ENCODE results near the gene ITGAE. TPM values are rescaled to one million over a fixed set of nuclear protein-coding genes. Genes with fewer than 3 reads are reported as not detected.

The ITGAE gene
- total RNA-seq, 1 donor from 2014 or later = 47.5 TPM

GRCh38 chr17:3745071-3745470, 55.9 kb downstream of the ITGAE start:
- no peaks in the 10 kb centered on the region for H3K36me3 Mint-ChIP-seq
- H3K4me2 ChIP-seq = no peak overlapping the region
- no peak overlapping the region for H3K27ac ChIP-seq
- H3K4me3 Mint-ChIP-seq = no peak overlapping the region
- H2AFZ ChIP-seq (replicated peaks) = no peak overlapping the region
- H3K9me3 ChIP-seq (ENCODE audit: low read depth) = no peaks in the 10 kb centered on the region
- H3K4me1 ChIP-seq = no peaks in the 10 kb centered on the region
- no peaks in the 10 kb centered on the region for H4K20me1 ChIP-seq (ENCODE audit: low read depth)
- no peak for DNase-seq (ENCODE audit: low spot score)
- no peaks in the 10 kb centered on the region for H3K79me2 ChIP-seq (ENCODE audit: low read depth)
- TF ChIP-seq EZH2 (IDR thresholded peaks at IDR 0.05) = no peak
- no peak for TF ChIP-seq EZH2phosphoT487 (IDR thresholded peaks at IDR 0.05)
- TF ChIP-seq CTCF (IDR thresholded peaks at IDR 0.05) = no peak
- peaks cover 5% of the 10 kb centered on the region for H3F3A ChIP-seq (ENCODE audit: low read depth)
- H3K27ac Mint-ChIP-seq = no peak overlapping the region
- no peaks in the 10 kb centered on the region for H3K4me1 Mint-ChIP-seq
- H3K4me3 ChIP-seq = no peak overlapping the region
- H3K36me3 ChIP-seq = no peaks in the 10 kb centered on the region
- H3K9me3 Mint-ChIP-seq = no peaks in the 10 kb centered on the region
- H3K27me3 ChIP-seq = no peaks in the 10 kb centered on the region
- no peak overlapping the region for H3K9ac ChIP-seq
- peaks cover 7% of the 10 kb centered on the region for H3K27me3 Mint-ChIP-seq (ENCODE audit: insufficient read depth, low read depth)

- no peaks in the 10 kb centered on the region for H3K9me3 Mint-ChIP-seq
- H3K36me3 ChIP-seq = no peaks in the 10 kb centered on the region
- no peak overlapping the region for H3K9ac ChIP-seq
- no peak overlapping the region for H3K4me3 Mint-ChIP-seq
- peaks cover 7% of the 10 kb centered on the region for H3K27me3 Mint-ChIP-seq (ENCODE audit: insufficient read depth, low read depth)
- peaks cover 9% of the 10 kb centered on the region for H3K4me1 ChIP-seq
- no peaks in the 10 kb centered on the region for H3K36me3 Mint-ChIP-seq
- no peak overlapping the region for H2AFZ ChIP-seq (replicated peaks)
- TF ChIP-seq CTCF (IDR thresholded peaks at IDR 0.05) = no peak
- no peak for TF ChIP-seq EZH2 (IDR thresholded peaks at IDR 0.05)
- no peak for TF ChIP-seq EZH2phosphoT487 (IDR thresholded peaks at IDR 0.05)
- peaks cover 6% of the 10 kb centered on the region for H3K4me1 Mint-ChIP-seq
- no peaks in the 10 kb centered on the region for H3K27me3 ChIP-seq
- no peak overlapping the region for H3K4me2 ChIP-seq
- no peaks in the 10 kb centered on the region for H4K20me1 ChIP-seq (ENCODE audit: low read depth)
- DNase-seq (ENCODE audit: low spot score) = no peak
- H3K27ac Mint-ChIP-seq = no peak overlapping the region
- no peak overlapping the region for H3K27ac ChIP-seq
- no peak overlapping the region for H3K4me3 ChIP-seq
- H3K9me3 ChIP-seq (ENCODE audit: low read depth) = no peaks in the 10 kb centered on the region
- H3K79me2 ChIP-seq (ENCODE audit: low read depth) = no peaks in the 10 kb centered on the region
- H3F3A ChIP-seq (ENCODE audit: low read depth) = peaks cover 8% of the 10 kb centered on the region
These were observed 57.0 kb downstream of the ITGAE start for GRCh38 chr17:3744014-3744413.

GRCh38 chr17:3740611-3741073, 60.3 kb downstream of the ITGAE start:
- Mint-ChIP-seq H3K4me3 (no peak overlapping the region), H3K27me3 (ENCODE audit: insufficient read depth, low read depth) (peaks cover 15% of the 10 kb centered on the region), H3K36me3 (no peaks in the 10 kb centered on the region), H3K4me1 (peaks cover 26% of the 10 kb centered on the region), H3K9me3 (no peaks in the 10 kb centered on the region), H3K27ac (no peak overlapping the region)
- no peaks in the 10 kb centered on the region for H3K9me3 ChIP-seq (ENCODE audit: low read depth)
- peaks cover 19% of the 10 kb centered on the region for H3K4me1 ChIP-seq
- no peak for TF ChIP-seq EZH2phosphoT487 (IDR thresholded peaks at IDR 0.05)
- TF ChIP-seq CTCF (IDR thresholded peaks at IDR 0.05) = no peak
- TF ChIP-seq EZH2 (IDR thresholded peaks at IDR 0.05) = no peak
- H3K79me2 ChIP-seq (ENCODE audit: low read depth) = no peaks in the 10 kb centered on the region
- peaks cover 7% of the 10 kb centered on the region for H3K27me3 ChIP-seq
- no peak overlapping the region for H3K4me3 ChIP-seq
- H3K27ac ChIP-seq = no peak overlapping the region
- no peak overlapping the region for H3K4me2 ChIP-seq
- H2AFZ ChIP-seq (replicated peaks) = no peak overlapping the region
- peaks cover 16% of the 10 kb centered on the region for H3F3A ChIP-seq (ENCODE audit: low read depth)
- DNase-seq (ENCODE audit: low spot score) = no peak
- no peaks in the 10 kb centered on the region for H3K36me3 ChIP-seq
- H3K9ac ChIP-seq = no peak overlapping the region
- no peaks in the 10 kb centered on the region for H4K20me1 ChIP-seq (ENCODE audit: low read depth)
